Smooth muscle cell (in vitro differentiated cells): ENCODE results near the gene PFN1. TPM values are rescaled to one million over a fixed set of nuclear protein-coding genes. Genes with fewer than 3 reads are reported as not detected.

Source experiments
- DNase-seq: peaks from one replicate; lab custom pipeline; 2025; ENCODE audit not compliant: unreplicated experiment; lab: John Stamatoyannopoulos, UW
- H2AFZ ChIP-seq: fragments of 200-600 bp; sonication (generic); 2 replicates; pipeline ENCODE4 v1.6.0; 2016; ENCODE audit warnings: antibody characterized with exemption, low read depth, mild to moderate bottlenecking
- H3F3A ChIP-seq: fragments of 200-600 bp; sonication (generic); 2 replicates; pipeline ENCODE4 v1.6.0; 2017; ENCODE audit warnings: antibody characterized with exemption, low read depth
- H3K27ac ChIP-seq: fragments of 200-600 bp; sonication (generic); 2 replicates; pipeline ENCODE4 v1.5.1; 2016; ENCODE audit warnings: low read depth, mild to moderate bottlenecking
- H3K27me3 ChIP-seq: fragments of 200-600 bp; sonication (generic); 2 replicates; pipeline ENCODE4 v1.6.1; 2016; ENCODE audit warnings: low read depth, mild to moderate bottlenecking
- H3K36me3 ChIP-seq: fragments of 200-600 bp; sonication (generic); 2 replicates; pipeline ENCODE4 v1.5.1; 2016; ENCODE audit warnings: low read depth
- H3K4me1 ChIP-seq: fragments of 200-600 bp; sonication (generic); 2 replicates; pipeline ENCODE4 v1.5.1; 2016; ENCODE audit warnings: low read depth
- H3K4me2 ChIP-seq: fragments of 200-600 bp; sonication (generic); 2 replicates; pipeline ENCODE4 v1.6.0; 2016; ENCODE audit warnings: mild to moderate bottlenecking
- H3K4me3 ChIP-seq: fragments of 200-600 bp; sonication (generic); 2 replicates; pipeline ENCODE4 v1.5.1; 2016; ENCODE audit warnings: mild to moderate bottlenecking
- H3K79me2 ChIP-seq: fragments of 200-600 bp; sonication (generic); 2 replicates; pipeline ENCODE4 v1.6.0; 2016; ENCODE audit warnings: low read depth, mild to moderate bottlenecking
- H3K9ac ChIP-seq: fragments of 200-600 bp; sonication (generic); 2 replicates; pipeline ENCODE4 v1.6.0; 2016; ENCODE audit warnings: low read depth
- H3K9me3 ChIP-seq: fragments of 200-600 bp; sonication (generic); replicated peaks from 2 replicates; pipeline ENCODE4 v1.5.1; 2016; ENCODE audit warnings: low read depth
- H4K20me1 ChIP-seq: fragments of 200-600 bp; sonication (generic); 2 replicates; pipeline ENCODE4 v1.6.0; 2016; ENCODE audit warnings: low read depth
- CTCF ChIP-seq: fragments of 200-600 bp; sonication (generic); IDR thresholded peaks from 2 replicates; pipeline ENCODE4 v1.5.1; 2017; ENCODE audit warnings: borderline replicate concordance, mild to moderate bottlenecking, antibody characterized with exemption; ENCODE audit not compliant: insufficient read depth, poor library complexity, severe bottlenecking
- WGBS: methylation state at CpG from one replicate; pipeline ENCODE4 v1.1.7; 2016; ENCODE audit warnings: low lambda C conversion rate; 5-methylcytosine and 5-hydroxymethylcytosine counted together
- polyA plus RNA-seq: library from polyadenylated mRNA; unstranded; fragments of >200 nt; fragmentation: Nextera tagmentation; extraction: Ambion mirVana; gene quantifications from 2 replicates; pipeline ENCODE4 v1.2.1, GENCODE V29; 2016
- total RNA-seq: library from RNA; depleted of rRNA; stranded (reverse); fragments of >200 nt; gene quantifications from 2 replicates; pipeline ENCODE4 v1.2.3, GENCODE V29; 2014

The PFN1 gene
- total RNA-seq (681 and 838 TPM in 2 replicates), polyA plus RNA-seq (1,482 and 1,485 TPM in 2 replicates)

DNA sequence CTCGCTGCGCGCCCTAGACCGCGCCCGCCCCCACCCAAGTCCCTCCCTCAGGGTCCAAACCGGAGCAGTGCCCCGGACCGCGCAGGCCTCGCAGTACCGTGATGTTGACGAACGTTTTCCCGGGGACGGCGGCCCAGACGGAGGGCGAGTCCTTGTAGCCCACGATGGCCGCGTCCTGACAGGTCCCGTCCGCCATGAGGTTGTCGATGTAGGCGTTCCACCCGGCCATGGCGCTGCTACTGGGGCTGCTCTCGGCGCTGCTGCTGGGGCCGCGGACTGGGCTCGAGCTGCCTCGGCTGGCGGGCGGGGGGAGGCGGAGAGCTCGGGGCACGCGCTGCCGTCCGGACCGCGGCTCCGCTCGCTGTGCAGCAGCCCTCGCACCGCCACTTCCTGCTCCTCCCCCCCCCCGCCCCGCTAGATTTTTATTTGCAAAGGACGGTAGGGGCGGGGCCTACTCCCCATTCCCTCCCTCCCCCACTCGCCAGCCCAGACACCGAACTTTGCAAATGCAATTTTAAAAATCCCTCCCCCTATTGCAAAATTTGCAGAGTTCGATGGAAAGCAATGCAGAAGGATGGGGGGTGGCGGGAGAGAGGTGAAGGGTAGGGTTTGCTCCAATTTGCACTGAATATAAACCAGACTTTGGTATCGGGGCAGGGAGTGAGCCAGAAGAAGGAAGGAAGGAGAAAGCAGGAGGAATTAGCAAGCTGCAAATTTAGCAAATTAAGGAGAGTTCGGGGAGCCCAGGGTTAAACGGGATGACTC is at the start of gene PFN1:
Gene PFN1, minus strand, starts transcription at position 365 of the 765 bp plus-strand sequence. Its CDS starts 136 bp downstream, at position 229.
- peak within 1 kb of the TSS; percentile 18 for H2AFZ ChIP-seq
- WGBS = under 1% methylated on average over 44 of the region's 59 CpGs

DNA sequence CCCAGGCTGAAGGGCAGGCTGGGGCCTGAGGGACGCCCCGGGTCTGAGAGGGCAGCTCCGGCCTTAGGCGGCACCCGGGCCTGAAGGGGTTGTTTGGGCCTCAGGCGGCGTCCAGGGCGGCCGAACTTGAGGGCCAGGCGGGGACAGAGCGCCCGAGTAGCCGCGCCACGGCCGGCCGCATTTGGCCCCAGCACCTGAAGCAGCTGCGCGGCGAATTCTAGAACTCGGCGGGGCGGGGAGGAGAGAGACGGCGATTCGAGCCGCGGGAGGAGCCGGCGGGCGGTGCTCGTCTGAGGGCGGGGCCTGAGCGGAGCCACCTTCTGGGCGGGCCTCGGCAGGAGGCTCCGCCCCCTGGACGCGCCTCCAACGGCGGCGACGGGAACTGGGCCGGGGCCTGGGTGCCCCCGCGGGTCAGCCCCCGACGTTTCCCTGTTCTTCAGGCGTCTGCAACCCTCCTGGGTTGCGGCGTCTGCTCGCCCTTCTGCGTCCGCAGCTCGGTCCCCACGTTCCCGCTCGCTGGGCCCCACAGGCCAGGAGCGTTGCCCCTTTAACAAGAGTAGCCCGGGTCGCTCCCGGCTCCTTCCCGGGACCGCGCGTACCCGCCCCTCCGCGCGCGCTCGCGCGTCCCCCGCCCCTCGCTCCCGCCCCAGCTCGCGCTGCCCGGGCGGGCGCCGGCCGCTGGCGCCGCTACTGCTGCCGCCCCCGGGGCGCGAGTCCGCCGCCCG is 49.1 kb upstream of the PFN1 start, which contains the start of the genes INCA1 and KIF1C:
Gene INCA1, minus strand, starts transcription at position 221 of the 725 bp plus-strand sequence. CDS start 3,085 bp downstream, outside the sequence.
Gene KIF1C, plus strand, starts transcription at position 649 of the 725 bp plus-strand sequence. CDS start 2,297 bp downstream, outside the sequence.
- H3K9me3 ChIP-seq = no peaks in the 10 kb centered on the region
- H3K27me3 ChIP-seq = no peaks in the 10 kb centered on the region
- peaks cover 13% of the 10 kb centered on the region for H3K4me1 ChIP-seq
- H4K20me1 ChIP-seq = peaks cover 21% of the 10 kb centered on the region
- H3K9ac ChIP-seq = peak within 1 kb of the TSS; percentile 77
- H3K79me2 ChIP-seq = peaks cover 16% of the 10 kb centered on the region
- no peaks in the 10 kb centered on the region for H3K36me3 ChIP-seq
- no peak for TF ChIP-seq CTCF
- H2AFZ ChIP-seq = peak within 1 kb of the TSS; percentile 86
- H3K27ac ChIP-seq = peak within 1 kb of the TSS; percentile 60
- 1% methylated on average over 41 of the region's 93 CpGs for WGBS
- peak within 1 kb of the TSS; percentile 98 for H3K4me3 ChIP-seq
- peak; percentile 73 for DNase-seq
- peak within 1 kb of the TSS; percentile 88 for H3K4me2 ChIP-seq
- no peaks in the 10 kb centered on the region for H3F3A ChIP-seq

More for the DNA sequence above, at the start of gene PFN1:
- Histone ChIP-seq H3K9ac (peak within 1 kb of the TSS; percentile 94), H3K27ac (peak within 1 kb of the TSS; percentile 96), H4K20me1 (peaks cover 37% of the 10 kb centered on the region), H3K9me3 (no peaks in the 10 kb centered on the region), H3K4me1 (peaks cover 29% of the 10 kb centered on the region), H3F3A (peaks cover 34% of the 10 kb centered on the region), H3K4me2 (peak within 1 kb of the TSS; percentile 90), H3K27me3 (no peaks in the 10 kb centered on the region), H3K36me3 (no peaks in the 10 kb centered on the region), H3K4me3 (peak within 1 kb of the TSS; percentile 96), H3K79me2 (peaks cover 44% of the 10 kb centered on the region)
- DNase-seq = peak; percentile 85
- no peak for TF ChIP-seq CTCF

DNA sequence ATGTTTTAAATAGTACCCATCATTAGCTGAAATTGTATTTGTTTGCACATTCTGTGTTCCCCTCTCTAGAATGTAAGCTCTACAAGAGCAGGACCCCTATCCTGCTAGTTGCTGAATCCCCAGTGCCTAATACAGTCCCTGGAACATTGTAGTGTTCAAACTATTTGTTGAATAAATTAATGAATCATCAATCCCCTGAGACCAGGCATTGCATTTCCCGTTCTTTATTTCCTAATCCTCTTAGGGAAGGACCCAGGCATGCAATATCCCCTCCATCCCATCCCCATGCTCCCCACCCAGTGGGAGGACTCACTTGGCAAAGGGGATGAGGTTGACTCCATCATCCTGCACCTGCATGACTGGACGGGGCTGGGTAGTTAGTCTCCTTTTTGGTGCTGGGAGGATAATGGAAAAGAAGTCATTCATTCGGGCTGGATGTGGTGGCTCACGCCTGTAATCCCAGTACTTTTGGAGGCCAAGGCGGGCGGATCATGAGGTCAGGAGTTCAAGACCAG is 45.8 kb upstream of the PFN1 start:
- Histone ChIP-seq H4K20me1 (peaks cover 6% of the 10 kb centered on the region), H3K36me3 (no peaks in the 10 kb centered on the region), H3K27ac (no peak overlapping the region), H3K9ac (no peak overlapping the region), H3K9me3 (no peaks in the 10 kb centered on the region), H3K4me3 (no peak overlapping the region), H3K4me1 (peaks cover 11% of the 10 kb centered on the region), H3K79me2 (peaks cover 12% of the 10 kb centered on the region), H3F3A (no peaks in the 10 kb centered on the region), H3K4me2 (no peak overlapping the region), H2AFZ (no peak overlapping the region), H3K27me3 (no peaks in the 10 kb centered on the region)
- WGBS = 92% methylated on average over 6 of the region's 6 CpGs
- no peak for DNase-seq
- TF ChIP-seq CTCF = no peak
